Endothelial cell of coronary artery (primary cell): ENCODE measurements around the gene C4orf51. TPM values are rescaled to one million over a fixed set of nuclear protein-coding genes. Genes with fewer than 3 reads are reported as not detected.

Source experiments
- total RNA-seq: library from RNA; depleted of rRNA; stranded (reverse); fragments of >200 nt; gene quantifications from 2 replicates; pipeline ENCODE4 v1.2.3, GENCODE V29; 2014

Gene C4orf51
- total RNA-seq, result not detected in 2 replicates

GRCh38 chr4:145679991-145680455 lies at the start of gene C4orf51:
Gene C4orf51 (plus strand): TSS chr4:145680146. CDS start chr4:145680204, 58 bp downstream.

Other genes starting within 250 kb of the C4orf51 start
- gene SMAD1, start 198.3 kb upstream of the C4orf51 start, total RNA-seq, result 34.7 and 41.7 TPM in 2 replicates
- gene MMAA, start 60.8 kb upstream of the C4orf51 start, total RNA-seq, result 2.6 and 2.9 TPM in 2 replicates